IMR-90 (cell line): ENCODE data around the gene LRP1B. TPM values are rescaled to one million over a fixed set of nuclear protein-coding genes. Genes with fewer than 3 reads are reported as not detected.
A peak's percentile ranks its signal among the peaks of the same experiment; 100 is the strongest.

ENCODE experiments used
- ATAC-seq: fragments of 200-7000 bp; cut with Tn5 transposase; 2 replicates; pipeline ENCODE4 v1.9.1; 2020; ENCODE audit warnings: low read depth, mild to moderate bottlenecking, moderate library complexity
- BruUV-seq: library from RNA; stranded (reverse); fragments of 400-500 nt; replicated peaks from 2 replicates; lab custom pipeline; 2021; lab: Mats Ljungman, UMichigan
- CTCF ChIA-PET: fragments of 300-600 bp; formaldehyde crosslinking; extraction: SDS; loops from one replicate; lab custom pipeline; 2021; ENCODE audit warnings: antibody characterized with exemption; lab: Yijun Ruan, JAX
- POLR2A ChIA-PET: fragments of 300-600 bp; sonication (Branson Sonifier 250); formaldehyde crosslinking; loops from one replicate; lab custom pipeline; 2022; ENCODE audit warnings: antibody characterized with exemption; ENCODE audit not compliant: unreplicated experiment; lab: Charles Lee
- DNase-seq: peaks from one replicate; pipeline ENCODE4 v3.0.0; 2013
- H2AFZ ChIP-seq: replicated peaks from 2 replicates; pipeline ENCODE3; 2013; ENCODE audit warnings: low read length, mild to moderate bottlenecking; ENCODE audit not compliant: poor library complexity
- H2AK5ac ChIP-seq: 2 replicates; pipeline ENCODE4 v1.6.1; 2013; ENCODE audit warnings: low read depth, low read length, inconsistent platforms
- H2AK9ac ChIP-seq: replicated peaks from 2 replicates; pipeline ENCODE3; 2013; ENCODE audit warnings: mild to moderate bottlenecking, low read depth, low read length, moderate library complexity; ENCODE audit not compliant: poor library complexity
- H2BK120ac ChIP-seq: 2 replicates; pipeline ENCODE4 v1.6.1; 2013; ENCODE audit warnings: low read depth, low read length, inconsistent platforms
- H2BK15ac ChIP-seq: 3 replicates; pipeline ENCODE4 v1.6.1; 2013; ENCODE audit warnings: low read depth, low read length, inconsistent platforms
- H2BK20ac ChIP-seq: 2 replicates; pipeline ENCODE4 v1.6.1; 2013; ENCODE audit warnings: low read depth, mild to moderate bottlenecking, inconsistent platforms, low read length, moderate library complexity
- H2BK5ac ChIP-seq: 2 replicates; pipeline ENCODE4 v1.6.1; 2013; ENCODE audit warnings: mild to moderate bottlenecking, low read depth, low read length, inconsistent platforms; ENCODE audit not compliant: poor library complexity, severe bottlenecking
- H3K14ac ChIP-seq: replicated peaks from 2 replicates; pipeline ENCODE4 v1.6.1; 2013; ENCODE audit warnings: low read depth, low read length, inconsistent platforms
- H3K18ac ChIP-seq: 2 replicates; pipeline ENCODE4 v1.6.1; 2013; ENCODE audit warnings: low read depth, low read length, control low read depth
- H3K23ac ChIP-seq: 2 replicates; pipeline ENCODE4 v1.6.1; 2013; ENCODE audit warnings: low read depth, low read length, inconsistent platforms
- H3K27ac ChIP-seq: 2 replicates; pipeline ENCODE4 v1.5.1; 2013; ENCODE audit warnings: mild to moderate bottlenecking, control low read depth, low read length; ENCODE audit not compliant: insufficient read depth
- H3K27me3 ChIP-seq: 2 replicates; pipeline ENCODE4 v1.6.1; 2013; ENCODE audit warnings: low read length; ENCODE audit not compliant: control insufficient read depth, insufficient read depth
- H3K36me3 ChIP-seq: 2 replicates; pipeline ENCODE4 v1.6.1; 2013; ENCODE audit warnings: low read length, mixed read lengths; ENCODE audit not compliant: control insufficient read depth, insufficient read depth
- H3K4ac ChIP-seq: 2 replicates; pipeline ENCODE4 v1.6.1; 2013; ENCODE audit warnings: low read depth, low read length, inconsistent platforms
- H3K4me1 ChIP-seq: 2 replicates; pipeline ENCODE4 v1.6.1; 2013; ENCODE audit warnings: low read length, mixed read lengths; ENCODE audit not compliant: control insufficient read depth, insufficient read depth
- H3K4me2 ChIP-seq: 2 replicates; pipeline ENCODE4 v1.6.1; 2013; ENCODE audit warnings: low read depth, mild to moderate bottlenecking, control low read depth, low read length, moderate library complexity
- H3K4me3 ChIP-seq: 2 replicates; pipeline ENCODE4 v1.5.1; 2013; ENCODE audit warnings: low read depth, mild to moderate bottlenecking, control low read depth, low read length, moderate library complexity; ENCODE audit not compliant: insufficient read depth
- H3K56ac ChIP-seq: 2 replicates; pipeline ENCODE4 v1.6.1; 2013; ENCODE audit warnings: low read length, inconsistent platforms; ENCODE audit not compliant: insufficient read depth; ENCODE audit errors: extremely low read depth
- H3K79me1 ChIP-seq, 2 experiments: 2 replicates each; pipeline ENCODE4 v1.6.1; 2013; ENCODE audit warnings: low read length in 2 of 2, inconsistent platforms in 1 of 2, low read depth in 1 of 2
- H3K9ac ChIP-seq: 2 replicates; pipeline ENCODE4 v1.6.1; 2013; ENCODE audit warnings: low read depth, low read length, control low read depth
- H3K9me1 ChIP-seq: 2 replicates; pipeline ENCODE4 v1.6.1; 2013; ENCODE audit warnings: low read length, inconsistent platforms; ENCODE audit not compliant: insufficient read depth
- H3K9me3 ChIP-seq: 2 replicates; pipeline ENCODE4 v1.6.1; 2013; ENCODE audit warnings: low read length; ENCODE audit not compliant: control insufficient read depth, insufficient read depth
- H4K20me1 ChIP-seq: 2 replicates; pipeline ENCODE4 v1.6.1; 2013; ENCODE audit warnings: low read length, inconsistent platforms; ENCODE audit not compliant: insufficient read depth
- H4K5ac ChIP-seq: 2 replicates; pipeline ENCODE4 v1.6.1; 2013; ENCODE audit warnings: mild to moderate bottlenecking, low read depth, low read length, control low read depth
- H4K8ac ChIP-seq, 2 experiments: 2 replicates each; pipeline ENCODE4 v1.6.1; 2013; ENCODE audit warnings: low read depth in 2 of 2, low read length in 2 of 2, control low read depth in 1 of 2, inconsistent platforms in 1 of 2
- H4K91ac ChIP-seq: 2 replicates; pipeline ENCODE4 v1.6.1; 2013; ENCODE audit warnings: low read depth, low read length, inconsistent platforms; ENCODE audit not compliant: insufficient read depth
- BHLHE40 ChIP-seq: fragments of 150-350 bp; IDR thresholded peaks from 2 replicates; pipeline ENCODE4 v1.6.1; 2016; ENCODE audit warnings: mild to moderate bottlenecking, low read depth, low read length
- CEBPB ChIP-seq: IDR thresholded peaks from 2 replicates; pipeline ENCODE4 v1.6.1; 2012; ENCODE audit warnings: low read depth, low read length, improper control_type of control experiment
- ELK1 ChIP-seq: fragments of 150-350 bp; IDR thresholded peaks from 2 replicates; pipeline ENCODE4 v1.6.1; 2016; ENCODE audit warnings: low read depth, mild to moderate bottlenecking, low read length, moderate library complexity, borderline replicate concordance
- FOS ChIP-seq: fragments of 150-350 bp; IDR thresholded peaks from 2 replicates; pipeline ENCODE4 v1.6.1; 2016; ENCODE audit warnings: low read depth, low read length
- MAFK ChIP-seq: IDR thresholded peaks from 2 replicates; pipeline ENCODE4 v1.6.1; 2012; ENCODE audit warnings: low read depth, low read length, improper control_type of control experiment
- MXI1 ChIP-seq: IDR thresholded peaks from 2 replicates; pipeline ENCODE4 v1.6.1; 2012; ENCODE audit warnings: low read depth, mild to moderate bottlenecking, low read length, moderate library complexity, borderline replicate concordance
- NFE2L2 ChIP-seq: fragments of 150-350 bp; IDR thresholded peaks from 2 replicates; pipeline ENCODE4 v1.6.1; 2016; ENCODE audit warnings: low read depth, mild to moderate bottlenecking, low read length
- POLR2A ChIP-seq: IDR thresholded peaks from 2 replicates; pipeline ENCODE4 v1.6.1; 2012; ENCODE audit warnings: mild to moderate bottlenecking, low read depth, low read length
- RAD21 ChIP-seq: IDR thresholded peaks from 2 replicates; pipeline ENCODE4 v1.6.1; 2012; ENCODE audit warnings: low read length, improper control_type of control experiment
- SMC3 ChIP-seq: fragments of 150-350 bp; IDR thresholded peaks from 2 replicates; pipeline ENCODE4 v1.6.1; 2016; ENCODE audit warnings: low read depth, mild to moderate bottlenecking, antibody characterized with exemption, low read length, moderate library complexity
- USF2 ChIP-seq: fragments of 150-350 bp; IDR thresholded peaks from 2 replicates; pipeline ENCODE4 v1.6.1; 2017; ENCODE audit warnings: mild to moderate bottlenecking, antibody characterized with exemption, low read length, low read depth
- WGBS, 2 experiments: methylation state at CpG; one replicate each; pipeline versions ENCODE4 v1.1.5 to v1.1.7; 2013; ENCODE audit warnings: missing lambda C conversion rate in 2 of 2; ENCODE audit not compliant: insufficient read length in 1 of 2; ENCODE audit errors: extremely low coverage in 2 of 2; 5-methylcytosine and 5-hydroxymethylcytosine counted together
- dilution Hi-C: fragments of 300-500 bp; cut with HindIII; formaldehyde crosslinking; loops from one replicate; pipeline ENCODE4 v1.14.3; 2018; ENCODE audit warnings: low sequenced_read_pairs; ENCODE audit not compliant: unreplicated experiment
- in situ Hi-C: fragments of 300-500 bp; cut with MboI; formaldehyde crosslinking; loops from 3 replicates; pipeline ENCODE4 v1.14.3; 2019; ENCODE audit warnings: low sequenced_read_pairs, inconsistent platforms, mixed read lengths
- intact Hi-C: fragments of 100-400 bp; cut with micrococcal nuclease; formaldehyde crosslinking; loops from 2 replicates; pipeline ENCODE4 v1.10.0; 2022
- polyA plus RNA-seq, 3 experiments: library from polyadenylated mRNA; depleted of rRNA; stranded (reverse); fragments of >200 nt; gene quantifications; 2 replicates each; pipeline ENCODE4 v1.2.3, GENCODE V29; 2012; ENCODE audit warnings: low replicate concordance in 1 of 3
- total RNA-seq: library from RNA; depleted of rRNA; stranded (reverse); fragments of >200 nt; gene quantifications from 2 replicates; pipeline ENCODE4 v1.2.3, GENCODE V29; 2012

The LRP1B gene
- total and polyA plus RNA-seq, 2 of the 4 experiments (the other 2 are of a cell fraction) = under 0.01 to 0.02 TPM

DNA sequence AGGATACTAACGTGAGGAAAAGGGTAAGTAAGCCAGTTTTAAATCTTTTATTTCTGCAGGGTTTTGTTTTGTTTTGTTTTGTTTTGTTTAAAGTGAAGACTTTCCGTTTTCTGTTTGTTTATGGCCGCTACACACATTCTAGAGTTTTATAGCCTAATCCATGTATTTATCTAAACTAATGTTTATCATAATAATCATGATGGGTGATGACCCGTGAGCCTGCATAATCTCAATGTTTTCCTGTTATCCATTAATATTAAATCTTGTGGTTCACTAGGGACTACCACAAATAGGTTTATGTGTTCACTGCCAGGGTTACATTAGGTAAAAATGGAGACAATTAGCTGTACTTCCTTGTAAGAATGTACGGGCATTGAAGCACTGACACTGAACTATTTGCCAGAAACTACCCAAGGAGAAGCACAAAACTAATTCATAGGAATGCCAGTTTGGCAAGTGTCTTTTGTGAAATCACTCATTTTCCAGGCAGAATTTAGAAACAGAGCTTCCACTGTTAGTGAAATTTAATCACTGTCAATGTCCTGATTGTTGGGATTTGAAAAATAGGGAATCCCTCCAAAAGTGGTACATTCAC lies 574.8 kb downstream of the LRP1B start (continued):
- no peak for TF ChIP-seq CEBPB
- no peak for TF ChIP-seq ELK1

DNA sequence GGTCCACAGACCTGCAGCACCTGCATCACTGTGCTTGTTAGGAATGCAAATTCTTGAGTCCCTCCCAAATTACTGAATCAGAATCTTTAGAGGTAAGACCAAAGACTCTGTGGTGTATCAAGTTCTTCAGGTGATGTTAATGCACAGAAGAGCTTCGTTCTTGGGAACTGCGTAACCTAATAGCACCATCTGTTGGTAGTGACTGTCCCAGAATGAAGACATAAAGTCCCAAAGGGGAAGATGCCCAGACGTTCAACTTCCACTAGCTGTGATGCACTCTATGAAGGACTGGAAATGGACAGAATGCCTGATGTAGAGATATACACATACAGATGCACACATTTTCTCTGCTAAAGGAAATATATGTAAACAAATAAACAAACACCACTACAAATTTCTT lies 576.0 kb downstream of the LRP1B start:
- Histone ChIP-seq H3K36me3 (no peaks in the 10 kb centered on the region), H2AK5ac (no peak overlapping the region), H4K91ac (no peak overlapping the region), H3K4me3 (no peak overlapping the region), H3K4me1 (no peaks in the 10 kb centered on the region), H2BK120ac (no peak overlapping the region), H2BK20ac (no peak overlapping the region), H2BK5ac (no peak overlapping the region), H3K79me1 (no peaks in the 10 kb centered on the region), H3K23ac (no peak overlapping the region), H3K9ac (no peak overlapping the region), H2AK9ac (no peak overlapping the region), H3K27ac (no peak overlapping the region), H3K18ac (no peak overlapping the region), H3K4ac (no peak overlapping the region), H3K4me2 (no peak overlapping the region), H2BK15ac (no peak overlapping the region), H2AFZ (no peak overlapping the region), H4K5ac (no peak overlapping the region), H4K8ac (no peak overlapping the region), H3K14ac (no peak overlapping the region), H3K9me3 (no peaks in the 10 kb centered on the region), H3K56ac (no peak overlapping the region), H3K9me1 (no peaks in the 10 kb centered on the region), H4K20me1 (no peaks in the 10 kb centered on the region), H3K27me3 (no peaks in the 10 kb centered on the region)
- peak; percentile 55 for DNase-seq
- intact Hi-C loops (loop anchor here (5.0 to 10.0 kb wide), 2 partner anchors 690 to 968 kb away; no protein-coding TSS in a partner anchor), dilution Hi-C loops (no loop called here), in situ Hi-C loops (no loop called here)
- POLR2A ChIA-PET = no interaction called here
- no TSS peak for BruUV-seq
- CTCF ChIA-PET = interaction anchor here (0.6 to 1.7 kb wide), 10 partner anchors 13 to 860 kb away, joined by 3 to 6 read pairs (median 4); no protein-coding TSS in a partner anchor
- ATAC-seq = peak; percentile 74
- WGBS, 2 experiments = no CpG with 5 or more reads among the region's 3 CpGs
- TF ChIP-seq SMC3 (peak; percentile 63), RAD21 (peak; percentile 81), USF2 (no peak), BHLHE40 (no peak), NFE2L2 (no peak), MAFK (no peak), FOS (no peak), ELK1 (no peak), CEBPB (no peak), POLR2A (no peak), MXI1 (no peak)
